K562 (cell line): ENCODE data around the gene CDC123. TPM values are rescaled to one million over a fixed set of nuclear protein-coding genes. Genes with fewer than 3 reads are reported as not detected.

ENCODE experiments used
- ADNP ChIP-seq: fragments of 200-800 bp; sonication (Bioruptor generic); IDR thresholded peaks from 2 replicates; pipeline ENCODE4 v1.6.1; 2016; ENCODE audit warnings: missing genetic modification characterization, missing compliant biosample characterization
- FOXJ2 ChIP-seq: fragments of 200-800 bp; sonication (Bioruptor generic); IDR thresholded peaks from 2 replicates; pipeline ENCODE4 v1.6.1; 2016; ENCODE audit warnings: missing genetic modification characterization, missing compliant biosample characterization
- HDAC3 ChIP-seq: fragments of 450-650 bp; IDR thresholded peaks from 2 replicates; pipeline ENCODE4 v1.6.1; 2018; ENCODE audit warnings: borderline replicate concordance, mild to moderate bottlenecking, moderate library complexity; ENCODE audit not compliant: partially characterized antibody
- KHSRP ChIP-seq: fragments of 450-650 bp; IDR thresholded peaks from 2 replicates; pipeline ENCODE4 v1.6.1; 2017
- MAFK ChIP-seq: IDR thresholded peaks from 2 replicates; pipeline ENCODE4 v1.6.1; 2011; ENCODE audit warnings: low read length, improper control_type of control experiment
- NBN ChIP-seq: fragments of 450-650 bp; IDR thresholded peaks from 2 replicates; pipeline ENCODE4 v1.6.1; 2016; ENCODE audit warnings: low read depth, mild to moderate bottlenecking
- RBM22 ChIP-seq: fragments of 200-400 bp; formaldehyde crosslinking; IDR thresholded peaks from 2 replicates; pipeline ENCODE4 v1.6.1; 2018; ENCODE audit warnings: low read length, low read depth; ENCODE audit not compliant: poor library complexity, severe bottlenecking
- SP2 ChIP-seq: IDR thresholded peaks from 2 replicates; pipeline ENCODE4 v1.6.1; 2011; ENCODE audit warnings: mild to moderate bottlenecking, low read depth, low read length, moderate library complexity; ENCODE audit not compliant: poor library complexity, severe bottlenecking; ENCODE audit errors: extremely low read depth
- SREBF2 ChIP-seq: sonication (generic); formaldehyde crosslinking; IDR thresholded peaks from 2 replicates; pipeline ENCODE4 v1.4.0; 2020; ENCODE audit warnings: mild to moderate bottlenecking, missing genetic modification reagents
- STAG1 ChIP-seq: sonication (generic); formaldehyde crosslinking; IDR thresholded peaks from 2 replicates; pipeline ENCODE4 v1.5.0; 2020; ENCODE audit warnings: missing genetic modification reagents, borderline replicate concordance
- SUPT5H ChIP-seq: fragments of 450-650 bp; IDR thresholded peaks from 2 replicates; pipeline ENCODE4 v1.6.1; 2016
- XRCC3 ChIP-seq: fragments of 450-650 bp; IDR thresholded peaks from 2 replicates; pipeline ENCODE4 v1.6.1; 2017; ENCODE audit warnings: mild to moderate bottlenecking, moderate library complexity
- XRCC4 ChIP-seq: IDR thresholded peaks from one replicate; pipeline ENCODE4 v1.6.1; 2011; ENCODE audit not compliant: insufficient read depth, insufficient read length; ENCODE audit errors: extremely low read depth
- ZBTB2 ChIP-seq: fragments of 450-650 bp; IDR thresholded peaks from 2 replicates; pipeline ENCODE4 v1.6.1; 2016; ENCODE audit warnings: antibody characterized with exemption
- ZNF780A ChIP-seq: fragments of 250-450 bp; sonication (Bioruptor Pico); IDR thresholded peaks from 2 replicates; pipeline ENCODE4 v1.5.0; 2021; ENCODE audit warnings: mild to moderate bottlenecking
- ZSCAN29 ChIP-seq: fragments of 450-650 bp; IDR thresholded peaks from 2 replicates; pipeline ENCODE4 v1.6.1; 2017
- polyA plus RNA-seq, 8 experiments: library from polyadenylated mRNA; depleted of rRNA in 4 of 8; stranded (reverse) in 5 of 8; unstranded in 3 of 8; fragments of >200 nt; fragmentation: Nextera tagmentation in 2 of 8; fragmentation: Illumina TruSeq in 1 of 8; extraction: Ambion mirVana in 2 of 8; extraction: Trizol in 1 of 8; gene quantifications; 2 replicates each; pipeline versions ENCODE4 v1.2.1 to v1.2.3, GENCODE V29; 2011 to 2014; ENCODE audit warnings: inconsistent platforms in 1 of 8, missing spikeins in 1 of 8
- total RNA-seq, 7 experiments: library from RNA; depleted of rRNA in 6 of 7; stranded (reverse); fragments of >200 nt in 6 of 7; fragmentation: Illumina TruSeq in 2 of 7; extraction: Trizol in 2 of 7; gene quantifications; 2 replicates each; pipeline versions ENCODE4 v1.2.1 to v1.2.3, GENCODE V29; 2011 to 2021; ENCODE audit warnings: low replicate concordance in 1 of 7
- TF ChIP-seq, protein P1 (sequence below): sonication (generic); formaldehyde crosslinking; IDR thresholded peaks from 2 replicates; pipeline ENCODE4 v1.8.0; 2022; ENCODE audit warnings: missing genetic modification reagents, mild to moderate bottlenecking, moderate library complexity, borderline replicate concordance
- TF ChIP-seq, protein P2 (sequence below): fragments of 450-650 bp; IDR thresholded peaks from 2 replicates; pipeline ENCODE4 v1.6.1; 2016; ENCODE audit warnings: low read depth

CDC123 gene
- total and polyA plus RNA-seq, 9 of the 15 experiments (the other 6 are each of a cell fraction or from before 2014, with no cell fraction given), result 137 to 288 (median 175) TPM

DNA sequence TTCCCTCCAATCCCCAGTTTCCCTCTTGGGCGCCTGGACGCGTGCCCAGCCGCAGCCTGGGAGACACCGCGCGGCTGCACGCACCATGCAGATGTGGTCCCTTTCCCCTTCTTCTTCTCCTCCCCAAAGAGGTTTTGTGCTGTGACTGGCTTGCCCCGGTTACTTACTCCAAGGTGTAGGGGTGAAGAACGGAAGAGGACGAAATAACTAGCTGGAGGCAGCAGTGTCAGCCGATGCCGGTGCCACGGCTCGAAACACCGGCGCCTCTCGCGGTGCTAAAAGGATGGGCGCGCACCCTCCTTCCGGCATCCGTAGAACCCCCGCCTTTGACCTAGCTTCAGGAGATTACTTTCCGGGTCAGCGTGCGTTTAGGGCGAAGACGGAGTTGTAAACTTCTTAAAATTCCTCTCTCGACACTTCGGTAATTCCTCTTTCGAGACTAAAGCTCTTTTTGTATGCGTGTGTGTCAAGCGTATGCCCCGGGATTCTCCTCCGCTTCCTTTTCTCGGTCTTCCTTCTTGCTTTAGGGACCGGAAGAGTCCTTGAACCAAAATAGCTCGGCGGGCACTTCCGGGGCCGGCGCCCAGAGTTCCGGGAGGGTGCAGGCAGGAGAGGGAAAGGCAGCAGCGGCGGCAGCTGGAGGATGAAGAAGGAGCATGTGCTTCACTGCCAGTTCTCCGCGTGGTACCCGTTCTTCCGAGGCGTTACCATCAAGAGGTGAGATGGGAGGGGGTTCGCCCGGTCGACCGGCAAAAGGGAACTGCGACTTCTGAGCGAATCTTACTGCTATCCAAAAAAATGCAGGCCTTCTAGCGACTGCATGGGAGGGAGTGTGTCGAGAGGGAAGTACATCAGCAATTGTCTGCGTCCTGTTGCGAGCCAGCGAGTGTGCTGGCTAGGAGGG lies at the start of gene CDC123, which contains the start of gene NUDT5 (continued):
- TF ChIP-seq RBM22, result no peak
- 0 out of 2 replicates have a peak, but pooled peaks have one; percentile 44 for TF ChIP-seq SREBF2 (CRISPR knock-in tag)
- TF ChIP-seq ZBTB2, result no peak
- TF ChIP-seq HDAC3, result peak; percentile 51
- TF ChIP-seq ZNF780A (CRISPR knock-in tag), result no peak
- TF ChIP-seq NBN, result peak; percentile 66; the same call in 1 of the 2 replicates
- TF ChIP-seq SUPT5H, result peak; percentile 82
- TF ChIP-seq KHSRP, result no peak
- no peak for TF ChIP-seq XRCC4
- no peak for TF ChIP-seq STAG1 (CRISPR knock-in tag)
- TF ChIP-seq, protein P1, sequence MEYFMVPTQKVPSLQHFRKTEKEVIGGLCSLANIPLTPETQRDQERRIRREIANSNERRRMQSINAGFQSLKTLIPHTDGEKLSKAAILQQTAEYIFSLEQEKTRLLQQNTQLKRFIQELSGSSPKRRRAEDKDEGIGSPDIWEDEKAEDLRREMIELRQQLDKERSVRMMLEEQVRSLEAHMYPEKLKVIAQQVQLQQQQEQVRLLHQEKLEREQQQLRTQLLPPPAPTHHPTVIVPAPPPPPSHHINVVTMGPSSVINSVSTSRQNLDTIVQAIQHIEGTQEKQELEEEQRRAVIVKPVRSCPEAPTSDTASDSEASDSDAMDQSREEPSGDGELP (CRISPR knock-in tag), result peak; percentile 78; the same call in 1 of the 2 replicates
- TF ChIP-seq FOXJ2 (tag), result peak; percentile 61; the same call in 1 of the 2 replicates
- no peak for TF ChIP-seq SP2
- no peak for TF ChIP-seq ZSCAN29
- no peak for TF ChIP-seq MAFK
- no peak for TF ChIP-seq XRCC3
- TF ChIP-seq ADNP (tag), result no peak
- TF ChIP-seq, protein P2, sequence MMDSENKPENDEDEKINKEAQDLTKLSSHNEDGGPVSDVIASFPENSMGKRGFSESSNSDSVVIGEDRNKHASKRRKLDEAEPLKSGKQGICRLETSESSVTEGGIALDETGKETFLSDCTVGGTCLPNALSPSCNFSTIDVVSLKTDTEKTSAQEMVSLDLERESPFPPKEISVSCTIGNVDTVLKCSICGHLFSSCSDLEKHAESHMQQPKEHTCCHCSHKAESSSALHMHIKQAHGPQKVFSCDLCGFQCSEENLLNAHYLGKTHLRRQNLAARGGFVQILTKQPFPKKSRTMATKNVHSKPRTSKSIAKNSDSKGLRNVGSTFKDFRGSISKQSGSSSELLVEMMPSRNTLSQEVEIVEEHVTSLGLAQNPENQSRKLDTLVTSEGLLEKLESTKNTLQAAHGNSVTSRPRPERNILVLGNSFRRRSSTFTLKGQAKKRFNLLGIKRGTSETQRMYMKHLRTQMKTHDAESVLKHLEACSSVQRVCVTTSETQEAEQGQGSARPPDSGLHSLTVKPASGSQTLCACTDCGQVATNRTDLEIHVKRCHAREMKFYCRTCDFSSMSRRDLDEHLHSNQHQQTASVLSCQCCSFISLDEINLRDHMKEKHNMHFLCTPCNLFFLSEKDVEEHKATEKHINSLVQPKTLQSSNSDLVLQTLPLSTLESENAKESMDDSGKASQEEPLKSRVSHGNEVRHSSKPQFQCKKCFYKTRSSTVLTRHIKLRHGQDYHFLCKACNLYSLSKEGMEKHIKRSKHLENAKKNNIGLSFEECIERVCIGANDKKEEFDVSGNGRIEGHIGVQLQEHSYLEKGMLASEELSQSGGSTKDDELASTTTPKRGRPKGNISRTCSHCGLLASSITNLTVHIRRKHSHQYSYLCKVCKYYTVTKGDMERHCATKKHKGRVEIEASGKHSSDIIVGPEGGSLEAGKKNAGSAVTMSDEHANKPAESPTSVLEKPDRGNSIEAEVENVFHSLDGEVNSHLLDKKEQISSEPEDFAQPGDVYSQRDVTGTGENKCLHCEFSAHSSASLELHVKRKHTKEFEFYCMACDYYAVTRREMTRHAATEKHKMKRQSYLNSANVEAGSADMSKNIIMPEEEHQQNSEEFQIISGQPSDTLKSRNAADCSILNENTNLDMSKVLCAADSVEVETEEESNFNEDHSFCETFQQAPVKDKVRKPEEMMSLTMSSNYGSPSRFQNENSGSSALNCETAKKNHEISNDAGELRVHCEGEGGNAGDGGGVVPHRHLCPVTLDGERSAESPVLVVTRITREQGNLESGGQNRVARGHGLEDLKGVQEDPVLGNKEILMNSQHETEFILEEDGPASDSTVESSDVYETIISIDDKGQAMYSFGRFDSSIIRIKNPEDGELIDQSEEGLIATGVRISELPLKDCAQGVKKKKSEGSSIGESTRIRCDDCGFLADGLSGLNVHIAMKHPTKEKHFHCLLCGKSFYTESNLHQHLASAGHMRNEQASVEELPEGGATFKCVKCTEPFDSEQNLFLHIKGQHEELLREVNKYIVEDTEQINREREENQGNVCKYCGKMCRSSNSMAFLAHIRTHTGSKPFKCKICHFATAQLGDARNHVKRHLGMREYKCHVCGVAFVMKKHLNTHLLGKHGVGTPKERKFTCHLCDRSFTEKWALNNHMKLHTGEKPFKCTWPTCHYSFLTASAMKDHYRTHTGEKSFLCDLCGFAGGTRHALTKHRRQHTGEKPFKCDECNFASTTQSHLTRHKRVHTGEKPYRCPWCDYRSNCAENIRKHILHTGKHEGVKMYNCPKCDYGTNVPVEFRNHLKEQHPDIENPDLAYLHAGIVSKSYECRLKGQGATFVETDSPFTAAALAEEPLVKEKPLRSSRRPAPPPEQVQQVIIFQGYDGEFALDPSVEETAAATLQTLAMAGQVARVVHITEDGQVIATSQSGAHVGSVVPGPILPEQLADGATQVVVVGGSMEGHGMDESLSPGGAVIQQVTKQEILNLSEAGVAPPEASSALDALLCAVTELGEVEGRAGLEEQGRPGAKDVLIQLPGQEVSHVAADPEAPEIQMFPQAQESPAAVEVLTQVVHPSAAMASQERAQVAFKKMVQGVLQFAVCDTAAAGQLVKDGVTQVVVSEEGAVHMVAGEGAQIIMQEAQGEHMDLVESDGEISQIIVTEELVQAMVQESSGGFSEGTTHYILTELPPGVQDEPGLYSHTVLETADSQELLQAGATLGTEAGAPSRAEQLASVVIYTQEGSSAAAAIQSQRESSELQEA, result peak; percentile 95
